Measurements from ENCODE around the gene RMRP. TPM values are rescaled to one million over a fixed set of nuclear protein-coding genes. Genes with fewer than 3 reads are reported as not detected.

The RMRP gene
- polyA plus RNA-seq, 1 of the 3 experiments (the other 2 are of a cell fraction): 64.9 TPM

GRCh38 chr9:35629597-35629996 lies 28.2 kb downstream of the RMRP start:
- no peak for DNase-seq
- H2AFZ ChIP-seq (ENCODE audit: low read depth): no peak overlapping the region
- H3K27me3 ChIP-seq (ENCODE audit: insufficient read depth): no peaks in the 10 kb centered on the region
- no peak overlapping the region for H3K4me3 ChIP-seq (ENCODE audit: low read depth in 2 of 2, low read length in 1 of 2)
- H3K4me1 ChIP-seq (ENCODE audit: control insufficient read depth in 1 of 2, insufficient read depth in 2 of 2, low read depth in 1 of 2, low read length in 1 of 2): no peaks in the 10 kb centered on the region
- 83% methylated on average over 5 of the region's 5 CpGs for WGBS (ENCODE audit: low lambda C conversion rate)
- H3F3A ChIP-seq (replicated peaks; ENCODE audit: insufficient read depth): no peaks in the 10 kb centered on the region
- TF ChIP-seq GABPA (IDR thresholded peaks at IDR 0.05; ENCODE audit: low read depth): no peak
- TF ChIP-seq RCOR1 (IDR thresholded peaks at IDR 0.05; ENCODE audit: low read length): no peak
- TF ChIP-seq NFIC (IDR thresholded peaks at IDR 0.05; ENCODE audit: borderline replicate concordance): no peak
- TF ChIP-seq PBX3 (IDR thresholded peaks at IDR 0.05): no peak
- no peak for TF ChIP-seq POLR2AphosphoS5 (IDR thresholded peaks at IDR 0.05; ENCODE audit: low read depth, low read length)
- TF ChIP-seq MAX (IDR thresholded peaks at IDR 0.05; ENCODE audit: low read depth): no peak
- no peak for TF ChIP-seq CTCF (IDR thresholded peaks at IDR 0.05)
- no peak for TF ChIP-seq MEF2A (IDR thresholded peaks at IDR 0.05; ENCODE audit: borderline replicate concordance, low read depth)
- TF ChIP-seq ZBTB33 (IDR thresholded peaks at IDR 0.05; ENCODE audit: borderline replicate concordance, low read depth): no peak
- no peak for TF ChIP-seq YY1 (IDR thresholded peaks at IDR 0.05; ENCODE audit: low read depth)
- H3K9me2 ChIP-seq: no peaks in the 10 kb centered on the region
- H4K20me1 ChIP-seq (ENCODE audit: insufficient read depth): no peaks in the 10 kb centered on the region
- no peak overlapping the region for H3K27ac ChIP-seq (ENCODE audit: low read depth in 2 of 2, low read length in 1 of 2)
- no peaks in the 10 kb centered on the region for H3K79me2 ChIP-seq (ENCODE audit: insufficient read depth)
- H3K4me2 ChIP-seq: no peak overlapping the region
- H3K36me3 ChIP-seq (replicated peaks in 1 of 2; ENCODE audit: control insufficient read depth in 1 of 2, insufficient read depth in 2 of 2, low read length in 1 of 2): no peaks in the 10 kb centered on the region
- POLR2A ChIA-PET: no interaction called here
- no peaks in the 10 kb centered on the region for H3K9me3 ChIP-seq
- CTCF ChIA-PET: interaction anchor here (0.7 to 6.4 kb wide), 7 partner anchors 12 to 67 kb away, joined by 3 to 32 read pairs (median 4); partner anchors contain the start of genes CCDC107 and RMRP
- H3K9ac ChIP-seq: no peak overlapping the region

- no peak for TF ChIP-seq TAF1 (IDR thresholded peaks at IDR 0.05; ENCODE audit: borderline replicate concordance, low read depth, low read length)
- no peak for TF ChIP-seq NRF1 (IDR thresholded peaks at IDR 0.05; ENCODE audit: low read depth, low read length)
- no peak for TF ChIP-seq FOXJ3 (CRISPR knock-in tag; IDR thresholded peaks at IDR 0.05)
- TF ChIP-seq NFIC (IDR thresholded peaks at IDR 0.05; ENCODE audit: borderline replicate concordance): no peak
- no peak for TF ChIP-seq GABPA (IDR thresholded peaks at IDR 0.05; ENCODE audit: low read depth)
- no peak for TF ChIP-seq FOSL2 (IDR thresholded peaks at IDR 0.05; ENCODE audit: borderline replicate concordance, low read depth)
- TF ChIP-seq JUND (IDR thresholded peaks at IDR 0.05): no peak
- no peak for TF ChIP-seq CTCF (IDR thresholded peaks at IDR 0.05)
- no peak for TF ChIP-seq USF1 (IDR thresholded peaks at IDR 0.05; ENCODE audit: borderline replicate concordance, low read depth)
- no peak for TF ChIP-seq EZH2phosphoT487 (IDR thresholded peaks at IDR 0.05; ENCODE audit: borderline replicate concordance, low read depth)
- TF ChIP-seq RAD21 (IDR thresholded peaks at IDR 0.05; ENCODE audit: low read length): no peak
- H3K9ac ChIP-seq: no peak overlapping the region
- no peaks in the 10 kb centered on the region for H3F3A ChIP-seq (replicated peaks; ENCODE audit: insufficient read depth)
- no peak overlapping the region for H3K27ac ChIP-seq (ENCODE audit: low read depth in 2 of 2, low read length in 1 of 2)
- no peaks in the 10 kb centered on the region for H3K9me2 ChIP-seq
- H3K27me3 ChIP-seq (ENCODE audit: insufficient read depth): no peaks in the 10 kb centered on the region
- 84% methylated on average over 6 of the region's 6 CpGs for WGBS (ENCODE audit: low lambda C conversion rate)
- H3K4me1 ChIP-seq (ENCODE audit: control insufficient read depth in 1 of 2, insufficient read depth in 2 of 2, low read depth in 1 of 2, low read length in 1 of 2): no peaks in the 10 kb centered on the region
- CTCF ChIA-PET: interaction anchor here (0.9 to 6.4 kb wide), 5 partner anchors 16 to 68 kb away, joined by 3 to 32 read pairs (median 4); partner anchors contain the start of genes CCDC107 and RMRP
- H3K79me2 ChIP-seq (ENCODE audit: insufficient read depth): no peaks in the 10 kb centered on the region
- no peaks in the 10 kb centered on the region for H3K9me3 ChIP-seq
- POLR2A ChIA-PET: no interaction called here
- H3K36me3 ChIP-seq (replicated peaks in 1 of 2; ENCODE audit: control insufficient read depth in 1 of 2, insufficient read depth in 2 of 2, low read length in 1 of 2): no peaks in the 10 kb centered on the region
- H2AFZ ChIP-seq (ENCODE audit: low read depth): no peak overlapping the region
- no peak for DNase-seq
- H3K4me3 ChIP-seq (ENCODE audit: low read depth in 2 of 2, low read length in 1 of 2): no peak overlapping the region
- H4K20me1 ChIP-seq (ENCODE audit: insufficient read depth): no peaks in the 10 kb centered on the region
- no peak overlapping the region for H3K4me2 ChIP-seq
These were observed 29.3 kb downstream of the RMRP start for GRCh38 chr9:35628389-35628991.
